HG03354 (cell line): ENCODE data around the gene RNU5D-1.
A peak's percentile ranks its signal among the peaks of the same experiment; 100 is the strongest.

ENCODE experiments used
- ATAC-seq: cut with Tn5 transposase; IDR thresholded peaks from one replicate; pipeline ENCODE4 v1.9.1; 2021; ENCODE audit warnings: mild to moderate bottlenecking; ENCODE audit not compliant: unreplicated experiment, poor library complexity, severe bottlenecking

RNU5D-1 gene

GRCh38 chr1:44735992-44736391 is 5.0 kb upstream of the RNU5D-1 start:
- ATAC-seq, result no peak

GRCh38 chr1:44733784-44734183 is 2.8 kb upstream of the RNU5D-1 start:
- no peak for ATAC-seq

GRCh38 chr1:44733365-44733764 is 2.4 kb upstream of the RNU5D-1 start:
- ATAC-seq, result no peak

- no peak for ATAC-seq
Measured at GRCh38 chr1:44724955-44725698, 5.8 kb downstream of the RNU5D-1 start.

GRCh38 chr1:44724296-44724954 is 6.5 kb downstream of the RNU5D-1 start:
- ATAC-seq, result no peak

GRCh38 chr1:44723496-44724295 is 7.3 kb downstream of the RNU5D-1 start:
- no peak for ATAC-seq

GRCh38 chr1:44723064-44723463 is 7.9 kb downstream of the RNU5D-1 start:
- ATAC-seq, result no peak

- peak; percentile 75 for ATAC-seq
Measured at GRCh38 chr1:44721485-44722361, 9.2 kb downstream of the RNU5D-1 start.

- ATAC-seq, result no peak
Measured at GRCh38 chr1:44720281-44720680, 10.7 kb downstream of the RNU5D-1 start.

GRCh38 chr1:44719318-44719717 is 11.7 kb downstream of the RNU5D-1 start:
- ATAC-seq, result no peak

GRCh38 chr1:44718091-44718490 is 12.9 kb downstream of the RNU5D-1 start:
- ATAC-seq, result no peak

- ATAC-seq, result no peak
Measured at GRCh38 chr1:44717653-44718052, 13.3 kb downstream of the RNU5D-1 start.

GRCh38 chr1:44717156-44717555 is 13.8 kb downstream of the RNU5D-1 start:
- no peak for ATAC-seq

GRCh38 chr1:44714944-44715571 is 15.9 kb downstream of the RNU5D-1 start:
- ATAC-seq, result peak; percentile 73

- no peak for ATAC-seq
Measured at GRCh38 chr1:44714532-44714931, 16.4 kb downstream of the RNU5D-1 start.

GRCh38 chr1:44713321-44713781 is 17.6 kb downstream of the RNU5D-1 start:
- no peak for ATAC-seq

GRCh38 chr1:44707959-44708831 is 22.8 kb downstream of the RNU5D-1 start:
- ATAC-seq, result no peak
